ENCODE data around the gene SPTY2D1. TPM values are rescaled to one million over a fixed set of nuclear protein-coding genes. Genes with fewer than 3 reads are reported as not detected.

Gene SPTY2D1
- total RNA-seq, 1 experiment from 2014 or later = 32.1 TPM

DNA sequence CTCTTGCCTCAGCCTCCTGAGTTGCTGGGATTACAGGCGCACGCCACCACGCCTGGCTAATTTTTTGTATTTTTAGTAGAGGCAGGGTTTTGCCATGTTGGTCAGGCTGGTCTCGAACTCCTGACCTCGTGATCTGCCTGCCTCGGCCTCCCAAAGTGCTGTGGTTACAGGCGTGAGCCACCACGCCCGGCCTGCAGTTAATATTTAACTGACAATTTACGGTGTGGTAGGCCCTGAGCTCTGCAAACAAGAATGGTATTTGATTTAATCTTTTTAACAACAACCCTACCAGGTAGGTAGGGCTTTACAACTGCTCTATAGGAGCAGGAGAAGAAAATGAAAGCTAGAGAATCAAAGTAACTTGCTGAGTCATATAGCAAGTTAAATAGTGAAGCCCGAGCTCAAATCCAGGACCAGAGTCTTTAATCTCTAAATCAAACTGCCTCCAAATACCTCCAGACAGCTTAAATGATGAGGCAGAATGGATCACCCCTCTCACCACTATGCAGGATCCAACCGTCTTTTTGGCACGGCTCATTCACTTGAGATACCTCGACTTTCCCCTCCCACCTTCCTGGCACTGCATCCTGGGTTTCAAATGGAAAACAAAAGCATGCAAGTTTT is 55.1 kb downstream of the SPTY2D1 start:
- CTCF ChIA-PET = interaction anchor here (0.6 to 1.4 kb wide), 4 partner anchors 22 to 143 kb away, joined by 3 to 8 read pairs (median 5); no protein-coding TSS in a partner anchor
- Mint-ChIP-seq H3K27me3 (ENCODE audit: unreplicated experiment) (no peaks in the 10 kb centered on the region), H3K36me3 (ENCODE audit: insufficient read depth, unreplicated experiment) (peaks cover 12% of the 10 kb centered on the region), H3K4me1 (ENCODE audit: low read depth, unreplicated experiment) (peaks cover 7% of the 10 kb centered on the region), H3K9me3 (ENCODE audit: low read depth, unreplicated experiment) (no peaks in the 10 kb centered on the region), H3K4me3 (ENCODE audit: low read depth, unreplicated experiment) (no peak overlapping the region), H3K27ac (ENCODE audit: unreplicated experiment) (peak overlapping the region; percentile 75)
- peak; percentile 50 for DNase-seq
- intact Hi-C loops (cut with micrococcal nuclease; ENCODE audit: unreplicated experiment) = no loop called here
- TF ChIP-seq, protein P1, sequence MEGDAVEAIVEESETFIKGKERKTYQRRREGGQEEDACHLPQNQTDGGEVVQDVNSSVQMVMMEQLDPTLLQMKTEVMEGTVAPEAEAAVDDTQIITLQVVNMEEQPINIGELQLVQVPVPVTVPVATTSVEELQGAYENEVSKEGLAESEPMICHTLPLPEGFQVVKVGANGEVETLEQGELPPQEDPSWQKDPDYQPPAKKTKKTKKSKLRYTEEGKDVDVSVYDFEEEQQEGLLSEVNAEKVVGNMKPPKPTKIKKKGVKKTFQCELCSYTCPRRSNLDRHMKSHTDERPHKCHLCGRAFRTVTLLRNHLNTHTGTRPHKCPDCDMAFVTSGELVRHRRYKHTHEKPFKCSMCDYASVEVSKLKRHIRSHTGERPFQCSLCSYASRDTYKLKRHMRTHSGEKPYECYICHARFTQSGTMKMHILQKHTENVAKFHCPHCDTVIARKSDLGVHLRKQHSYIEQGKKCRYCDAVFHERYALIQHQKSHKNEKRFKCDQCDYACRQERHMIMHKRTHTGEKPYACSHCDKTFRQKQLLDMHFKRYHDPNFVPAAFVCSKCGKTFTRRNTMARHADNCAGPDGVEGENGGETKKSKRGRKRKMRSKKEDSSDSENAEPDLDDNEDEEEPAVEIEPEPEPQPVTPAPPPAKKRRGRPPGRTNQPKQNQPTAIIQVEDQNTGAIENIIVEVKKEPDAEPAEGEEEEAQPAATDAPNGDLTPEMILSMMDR (IDR thresholded peaks at IDR 0.05; ENCODE audit: unreplicated experiment) = no peak
- no TSS peak for BruUV-seq (replicated peaks)

DNA sequence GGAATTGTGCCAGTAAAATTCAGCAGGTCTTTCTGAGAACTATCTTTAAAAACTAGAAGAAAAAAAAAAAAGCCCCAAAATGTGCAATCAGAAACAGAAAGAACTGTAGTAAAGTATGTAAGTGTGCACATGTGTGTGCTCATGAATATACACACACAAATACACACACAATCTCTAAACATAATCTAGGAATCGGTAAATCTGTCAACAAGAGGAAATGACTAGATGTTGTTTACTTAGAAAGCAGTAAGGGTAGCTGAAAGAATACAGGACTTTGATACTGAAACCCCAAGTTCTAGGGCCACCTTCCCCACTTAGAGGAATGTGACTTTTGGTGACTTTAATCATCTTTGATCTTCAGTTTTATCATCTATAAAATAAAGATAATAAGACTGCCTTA is 58.8 kb downstream of the SPTY2D1 start:
- Mint-ChIP-seq H3K4me1 (ENCODE audit: low read depth, unreplicated experiment) (peaks cover 7% of the 10 kb centered on the region), H3K27me3 (ENCODE audit: unreplicated experiment) (no peaks in the 10 kb centered on the region), H3K9me3 (ENCODE audit: low read depth, unreplicated experiment) (no peaks in the 10 kb centered on the region), H3K27ac (ENCODE audit: unreplicated experiment) (no peak overlapping the region), H3K4me3 (ENCODE audit: low read depth, unreplicated experiment) (no peak overlapping the region), H3K36me3 (ENCODE audit: insufficient read depth, unreplicated experiment) (peaks cover 19% of the 10 kb centered on the region)
- CTCF ChIA-PET = no interaction called here
- BruUV-seq (replicated peaks) = no TSS peak
- TF ChIP-seq, protein P1 (IDR thresholded peaks at IDR 0.05; ENCODE audit: unreplicated experiment) = no peak
- intact Hi-C loops (cut with micrococcal nuclease; ENCODE audit: unreplicated experiment) = no loop called here
- DNase-seq = no peak

DNA sequence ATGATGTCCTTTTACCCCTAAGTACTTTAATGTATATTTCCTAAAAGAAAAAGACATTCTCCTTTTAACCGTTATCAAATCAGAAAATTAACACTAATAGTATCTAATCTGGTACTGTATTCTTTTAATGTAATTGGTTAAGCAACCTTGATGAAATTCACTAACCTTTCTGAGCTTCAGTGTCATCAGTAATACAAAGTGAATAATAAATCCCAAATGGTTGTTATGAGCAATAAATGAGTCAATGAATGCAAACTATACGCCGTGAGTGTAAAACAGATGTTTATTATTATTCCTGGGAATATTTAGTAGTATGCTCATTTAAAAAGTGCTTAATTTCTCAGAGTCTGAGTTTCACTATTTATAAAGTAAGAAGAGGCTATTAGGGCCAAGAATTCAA is 67.1 kb downstream of the SPTY2D1 start:
- H3K4me1 Mint-ChIP-seq (ENCODE audit: low read depth, unreplicated experiment) = no peaks in the 10 kb centered on the region
- intact Hi-C loops (cut with micrococcal nuclease; ENCODE audit: unreplicated experiment) = no loop called here

DNA sequence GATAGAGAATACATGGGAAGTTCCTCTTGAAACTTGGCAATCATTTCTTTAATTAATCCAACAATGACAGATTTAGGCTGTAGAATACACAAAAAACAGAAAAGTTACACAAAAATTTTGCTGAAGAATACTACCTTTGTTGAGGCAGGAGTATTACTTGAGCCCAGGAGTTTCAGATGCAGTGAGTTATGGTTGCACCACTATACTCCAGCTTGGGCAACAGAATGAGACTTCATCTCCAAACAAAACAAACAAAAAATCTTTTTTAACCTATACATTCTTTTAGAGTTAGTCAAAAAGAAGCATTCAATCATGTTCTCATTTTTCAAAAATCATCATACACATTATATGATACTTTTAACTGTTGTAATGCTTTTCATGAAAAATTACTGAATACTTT is 67.7 kb downstream of the SPTY2D1 start:
- Mint-ChIP-seq H3K27ac (ENCODE audit: unreplicated experiment) (no peak overlapping the region), H3K4me3 (ENCODE audit: low read depth, unreplicated experiment) (no peak overlapping the region), H3K9me3 (ENCODE audit: low read depth, unreplicated experiment) (no peaks in the 10 kb centered on the region), H3K36me3 (ENCODE audit: insufficient read depth, unreplicated experiment) (peaks cover under 1% of the 10 kb centered on the region), H3K27me3 (ENCODE audit: unreplicated experiment) (no peaks in the 10 kb centered on the region), H3K4me1 (ENCODE audit: low read depth, unreplicated experiment) (no peaks in the 10 kb centered on the region)
- no peak for DNase-seq
- CTCF ChIA-PET = interaction anchor here (0.6 to 0.7 kb wide), 3 partner anchors 121 to 459 kb away, joined by 3 to 5 read pairs (median 4); no protein-coding TSS in a partner anchor
- TF ChIP-seq, protein P1 (IDR thresholded peaks at IDR 0.05; ENCODE audit: unreplicated experiment) = no peak
- intact Hi-C loops (cut with micrococcal nuclease; ENCODE audit: unreplicated experiment) = no loop called here
- BruUV-seq (replicated peaks) = no TSS peak

More for the DNA sequence above, 67.1 kb downstream of the SPTY2D1 start:
- no peak overlapping the region for H3K4me3 Mint-ChIP-seq (ENCODE audit: low read depth, unreplicated experiment)
- no peaks in the 10 kb centered on the region for H3K27me3 Mint-ChIP-seq (ENCODE audit: unreplicated experiment)
- H3K27ac Mint-ChIP-seq (ENCODE audit: unreplicated experiment) = no peak overlapping the region
- peaks cover 7% of the 10 kb centered on the region for H3K36me3 Mint-ChIP-seq (ENCODE audit: insufficient read depth, unreplicated experiment)
- no peak for DNase-seq
- CTCF ChIA-PET = no interaction called here
- TF ChIP-seq, protein P1 (IDR thresholded peaks at IDR 0.05; ENCODE audit: unreplicated experiment) = no peak
- BruUV-seq (replicated peaks) = no TSS peak
- H3K9me3 Mint-ChIP-seq (ENCODE audit: low read depth, unreplicated experiment) = no peaks in the 10 kb centered on the region

Data from Calu3 (cell line).